GM19455 (cell line): ENCODE data around the gene VLDLR.

Experiments
- ATAC-seq: cut with Tn5 transposase; IDR thresholded peaks from one replicate; pipeline ENCODE4 v1.9.1; 2021; ENCODE audit not compliant: unreplicated experiment

VLDLR gene

GRCh38 chr9:2662496-2662895 lies 40.9 kb downstream of the VLDLR start:
- no peak for ATAC-seq

DNA sequence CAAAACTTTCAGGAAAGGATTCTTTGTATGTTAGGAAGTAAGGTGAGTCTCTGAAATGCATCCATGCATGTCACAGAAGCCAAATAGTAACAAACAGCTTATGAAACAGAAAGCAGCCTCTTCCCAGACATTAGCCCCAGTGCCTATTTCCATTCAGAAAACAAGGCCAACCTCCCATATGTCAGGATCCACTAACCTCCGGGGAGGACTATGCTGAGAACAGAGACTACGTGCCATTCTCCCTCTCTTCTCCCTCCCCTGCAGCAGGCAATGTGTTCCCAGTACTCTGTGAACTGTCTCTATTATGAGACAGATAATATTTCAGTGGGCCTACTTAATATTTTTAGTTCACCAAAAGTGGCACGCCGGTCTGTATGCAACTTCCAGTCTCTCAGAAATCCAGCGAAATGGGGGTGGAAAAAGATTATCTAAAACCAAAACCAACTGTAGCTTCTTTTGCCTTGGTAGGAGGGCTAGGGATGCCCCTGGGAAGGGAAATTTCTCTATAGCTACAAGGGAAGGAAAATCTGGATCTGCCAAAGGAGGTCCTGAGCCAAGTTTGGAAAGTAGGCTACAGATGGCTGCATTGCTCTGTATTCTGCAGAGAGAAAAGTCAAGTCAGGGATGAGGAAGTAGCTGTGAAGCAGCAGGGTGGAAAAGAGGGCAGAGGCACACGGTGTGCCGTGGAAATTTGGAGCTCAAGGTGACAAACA lies 42.0 kb downstream of the VLDLR start:
- ATAC-seq, result no peak

DNA sequence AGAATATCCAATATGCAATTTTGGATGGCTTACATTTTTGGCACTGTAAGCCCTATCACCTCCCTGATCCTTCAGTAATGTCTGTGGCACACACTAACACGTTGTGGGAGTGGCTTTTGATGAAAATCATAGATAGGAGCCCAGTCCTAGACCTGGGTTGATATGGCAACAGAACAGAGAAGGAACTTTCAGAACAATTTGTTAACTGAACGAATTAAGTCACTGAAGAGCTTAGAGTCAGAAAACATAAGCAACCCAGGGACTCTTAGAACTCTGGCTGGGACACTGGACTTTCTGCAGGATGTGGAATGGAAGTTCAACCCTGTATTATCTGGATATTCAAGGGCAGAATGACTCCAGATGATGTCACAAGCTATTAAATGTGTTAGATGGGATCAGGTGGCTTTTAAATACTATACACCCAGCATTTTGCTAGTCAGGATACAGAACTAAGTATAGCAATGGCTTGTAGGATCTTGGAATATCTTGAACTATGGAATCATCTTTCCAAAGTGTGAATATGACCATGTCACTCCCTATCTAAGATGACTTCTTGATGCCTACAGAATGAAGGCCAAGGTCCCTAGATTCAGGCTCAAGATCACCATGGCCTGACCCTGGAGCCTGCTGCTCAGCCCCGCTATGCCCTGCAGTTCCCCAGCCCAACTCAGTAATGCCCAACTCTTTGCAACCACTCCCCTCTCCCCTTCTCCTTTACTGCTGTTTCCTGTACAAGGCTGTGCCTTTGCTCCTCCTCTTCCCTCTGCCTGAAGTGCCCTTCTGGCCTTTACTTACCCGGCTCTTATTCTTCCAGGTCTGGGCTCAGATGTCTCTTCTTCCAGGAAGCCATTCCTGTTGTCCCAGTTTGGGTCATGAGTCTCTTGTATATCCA lies 42.8 kb downstream of the VLDLR start:
- ATAC-seq, result no peak

- ATAC-seq, result no peak
Measured at GRCh38 chr9:2666569-2666968, 45.0 kb downstream of the VLDLR start.

DNA sequence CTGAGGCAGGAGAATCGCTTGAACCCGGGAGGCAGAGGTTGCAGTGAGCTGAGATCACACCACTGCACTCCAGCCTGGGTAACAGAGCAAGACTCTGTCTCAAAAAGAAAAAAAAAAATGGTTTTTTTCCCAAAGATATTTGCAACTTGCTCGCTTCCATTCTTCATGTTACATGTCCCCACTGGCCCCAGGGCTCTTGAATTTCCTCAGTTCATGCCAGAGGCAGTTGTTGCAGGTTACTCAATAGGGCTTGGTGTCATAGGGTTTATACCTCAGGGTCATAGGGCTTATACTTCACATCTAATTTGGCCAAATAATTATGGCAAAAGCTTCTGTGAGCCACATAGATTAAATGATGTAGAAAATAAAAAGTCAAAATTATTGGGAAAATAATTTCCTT lies 51.6 kb downstream of the VLDLR start:
- no peak for ATAC-seq

DNA sequence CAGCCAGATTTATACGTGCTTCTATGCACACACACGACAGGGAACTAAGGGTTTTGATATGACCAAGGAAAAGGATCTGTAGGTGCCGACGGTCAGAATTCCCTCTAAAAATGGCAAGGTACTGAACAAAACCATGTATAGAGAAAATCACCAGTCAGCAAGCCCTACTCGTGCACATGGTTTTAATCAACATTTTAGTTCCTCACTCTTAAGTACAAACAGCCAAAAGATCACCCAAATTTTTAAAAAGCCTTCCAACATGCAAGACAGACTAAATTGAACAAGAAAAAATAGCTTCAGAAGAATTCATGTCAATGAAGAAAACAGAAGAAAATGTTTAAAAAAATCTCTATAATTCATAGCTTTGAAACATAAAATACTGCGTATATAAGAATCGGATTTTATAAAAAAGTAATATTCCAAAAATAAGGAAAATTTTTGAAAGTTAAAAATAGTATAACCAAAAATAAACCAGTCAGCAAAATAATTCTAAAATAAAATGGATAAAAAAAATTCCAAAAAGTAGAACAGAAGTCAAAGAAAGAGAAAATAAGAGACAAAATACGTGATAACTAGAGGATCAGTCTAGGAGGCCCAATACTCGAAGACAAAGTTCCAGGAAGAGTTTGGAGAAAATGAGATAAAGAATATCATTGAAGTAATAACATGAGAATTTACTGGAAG lies 52.7 kb downstream of the VLDLR start:
- ATAC-seq, result no peak

- ATAC-seq, result no peak
Measured at GRCh38 chr9:2675834-2676233, 54.2 kb downstream of the VLDLR start.

- ATAC-seq, result no peak
Measured at GRCh38 chr9:2676466-2676865, 54.9 kb downstream of the VLDLR start.

DNA sequence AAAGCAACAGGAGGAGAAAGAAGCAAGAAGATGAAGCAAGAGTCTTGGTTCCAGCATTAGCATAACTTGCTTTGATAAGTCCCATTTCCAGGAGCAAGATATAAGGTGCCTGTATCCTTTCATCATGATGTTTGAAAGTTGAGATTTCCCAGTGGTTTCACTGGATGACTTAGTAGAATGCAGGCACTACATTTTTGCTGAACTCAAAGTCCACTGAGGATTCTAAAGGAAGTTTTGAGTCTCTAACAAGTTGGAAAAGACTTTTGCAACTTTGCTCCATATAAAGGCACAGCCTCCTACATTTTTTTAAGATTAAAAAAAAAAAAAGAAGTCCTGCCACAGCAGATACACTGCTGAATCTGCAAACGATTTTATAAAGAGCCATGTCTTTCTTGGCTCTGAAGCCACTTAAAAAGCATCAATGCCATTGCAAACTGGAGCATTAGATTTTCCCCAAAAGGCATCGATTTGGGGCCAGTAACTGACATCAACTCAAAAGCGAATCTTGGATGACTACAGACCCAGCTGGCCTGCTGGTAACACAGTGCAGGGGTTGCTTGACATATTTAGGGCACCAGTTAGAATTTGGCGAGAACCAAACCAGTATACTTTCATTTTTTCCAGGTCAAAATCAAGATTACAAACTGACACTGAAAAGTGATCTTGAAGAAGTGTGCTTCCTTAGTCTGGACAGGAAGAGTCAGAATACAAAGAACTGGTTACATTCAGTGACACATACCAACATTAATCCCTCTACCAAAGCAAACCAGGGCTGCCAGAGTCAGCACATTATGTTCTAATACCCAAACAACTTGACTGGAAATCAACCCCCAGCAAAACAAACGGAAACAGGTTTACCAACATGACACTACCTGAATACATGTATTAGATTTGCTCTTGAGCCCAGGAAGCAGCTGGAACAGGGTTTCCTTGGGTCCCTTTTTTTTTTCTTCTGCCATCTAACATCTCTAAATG lies 56.6 kb downstream of the VLDLR start:
- ATAC-seq, result no peak

GRCh38 chr9:2679011-2679410 lies 57.4 kb downstream of the VLDLR start:
- no peak for ATAC-seq

DNA sequence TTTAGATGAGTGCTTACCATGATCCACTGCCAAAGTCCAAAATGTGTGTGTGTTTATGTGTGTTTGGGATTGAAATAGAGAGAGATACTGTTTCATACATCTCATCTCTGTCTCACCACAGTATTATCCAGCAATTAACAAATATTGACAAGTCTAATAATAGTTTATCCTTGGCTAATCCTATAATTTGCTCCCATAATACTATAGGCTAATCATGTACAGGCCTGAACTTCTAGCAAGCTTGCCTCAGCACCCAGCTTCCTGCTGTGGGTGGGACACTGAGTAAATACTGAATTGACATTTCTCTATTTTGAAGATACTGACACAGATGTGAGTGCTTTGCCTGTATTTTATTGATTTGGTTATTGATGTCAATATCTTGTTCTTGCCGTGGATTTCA lies 60.4 kb downstream of the VLDLR start:
- ATAC-seq, result no peak

GRCh38 chr9:2686911-2687310 lies 65.3 kb downstream of the VLDLR start:
- no peak for ATAC-seq

- no peak for ATAC-seq
Measured at GRCh38 chr9:2688636-2689035, 67.0 kb downstream of the VLDLR start.

DNA sequence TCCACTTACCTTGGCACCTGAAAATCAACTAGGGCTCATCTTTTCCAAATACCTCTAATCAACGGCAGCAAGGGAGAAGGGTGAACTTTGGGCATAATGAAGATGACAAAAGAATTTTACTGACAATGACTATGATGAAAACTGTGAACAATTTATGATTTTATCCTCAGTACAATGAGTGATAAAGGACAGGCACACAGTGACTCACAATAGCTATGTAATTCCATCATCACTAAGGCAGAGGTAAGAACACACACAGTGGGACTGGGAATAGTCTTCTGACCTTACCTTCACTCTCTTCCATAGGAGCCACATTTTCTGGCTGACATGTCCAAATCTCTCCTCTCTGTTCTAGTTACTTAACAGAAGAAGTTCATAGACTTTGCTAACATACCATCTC lies 69.6 kb downstream of the VLDLR start:
- ATAC-seq, result no peak

- no peak for ATAC-seq
Measured at GRCh38 chr9:2691626-2692025, 70.0 kb downstream of the VLDLR start.

DNA sequence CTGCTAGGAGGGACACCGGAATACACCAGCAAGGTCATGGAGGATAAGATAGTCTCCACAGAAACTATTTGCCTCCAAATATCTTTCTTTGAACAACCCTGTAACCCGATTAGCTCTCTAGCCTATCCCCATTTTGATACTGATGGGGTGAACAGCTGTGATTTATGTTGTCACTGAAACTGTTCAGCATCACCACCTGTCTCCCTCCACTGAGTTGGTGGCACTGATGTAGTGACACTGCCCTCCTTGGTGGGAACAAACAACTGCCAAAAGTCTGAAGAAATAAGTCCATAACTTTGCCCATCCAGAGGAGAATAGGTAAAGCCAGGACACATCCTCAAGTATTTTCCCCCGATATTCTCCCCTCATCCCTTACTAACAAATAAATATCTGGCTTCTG lies 71.5 kb downstream of the VLDLR start:
- no peak for ATAC-seq

GRCh38 chr9:2697492-2697891 lies 75.9 kb downstream of the VLDLR start:
- ATAC-seq, result no peak

DNA sequence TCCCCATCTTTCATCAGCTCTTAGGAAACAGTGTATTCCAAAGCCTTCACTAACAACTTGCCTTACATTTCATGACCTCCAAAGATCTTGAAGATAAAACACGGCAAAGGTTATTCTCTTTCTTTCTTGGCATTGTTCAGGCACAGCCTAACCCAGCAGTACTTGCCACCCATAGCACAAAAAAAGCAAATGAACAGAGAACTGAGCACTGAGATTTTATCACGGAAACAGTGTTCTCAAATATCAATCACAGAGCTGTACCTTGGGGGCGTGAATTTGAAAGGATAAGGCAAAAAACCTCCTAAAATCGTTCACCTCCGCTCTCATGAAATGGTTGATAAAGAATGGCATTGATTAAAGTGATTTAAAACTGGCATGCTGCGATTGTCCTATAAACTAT lies 78.8 kb downstream of the VLDLR start:
- no peak for ATAC-seq

DNA sequence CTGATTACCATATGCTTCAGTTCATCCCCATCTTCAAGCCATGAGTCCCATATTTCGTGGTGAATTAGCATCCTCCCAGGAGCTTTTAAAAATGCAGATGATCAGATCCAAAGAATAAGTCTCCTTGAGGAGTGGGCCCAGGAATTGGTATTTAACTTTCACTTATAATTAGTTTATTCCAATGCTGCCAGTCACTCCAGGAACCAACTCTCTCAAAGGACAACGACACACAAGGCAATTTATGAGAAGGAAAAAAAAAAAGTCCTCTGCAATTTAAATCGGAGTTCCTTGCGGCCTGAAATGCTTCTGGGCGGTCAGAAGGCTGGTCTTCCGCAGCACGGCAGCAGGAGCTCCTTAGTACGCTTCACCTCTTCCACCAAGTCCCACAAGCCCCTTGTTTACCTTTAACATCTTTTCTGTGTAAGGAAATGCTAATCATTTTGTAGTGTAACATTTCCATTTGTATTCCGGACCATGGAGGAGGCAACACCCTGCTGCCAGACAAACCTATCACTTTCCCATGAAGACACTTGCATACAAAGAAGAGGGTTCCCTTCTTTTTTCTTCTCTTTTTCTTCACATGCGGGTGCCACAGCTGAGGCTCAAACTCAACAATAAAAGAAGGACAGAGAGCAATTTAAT lies 79.4 kb downstream of the VLDLR start:
- no peak for ATAC-seq

DNA sequence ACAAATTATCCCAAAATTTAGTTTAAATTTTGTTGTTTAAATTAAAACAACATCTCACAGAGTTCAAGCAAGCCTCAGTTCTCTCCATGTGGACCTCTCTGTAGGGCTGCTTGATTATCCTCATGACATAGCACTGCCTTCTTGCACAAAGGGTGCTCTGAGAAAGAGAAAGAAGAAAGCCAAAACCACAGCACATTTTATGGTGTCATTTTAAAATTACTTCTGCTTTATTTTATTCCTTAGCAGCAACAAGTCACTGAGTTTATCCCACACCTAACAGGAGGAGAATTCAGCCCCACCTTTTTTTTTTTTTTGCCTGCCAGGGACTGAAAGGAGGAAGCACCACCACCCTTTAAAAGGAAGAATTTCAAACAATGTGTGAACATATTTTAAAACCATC lies 82.9 kb downstream of the VLDLR start:
- no peak for ATAC-seq
